Upper lobe of right lung (tissue), 1 donor: Measurements from ENCODE around the gene NLGN2. TPM values are rescaled to one million over a fixed set of nuclear protein-coding genes. Genes with fewer than 3 reads are reported as not detected.

Experiments used
- ATAC-seq: fragments of 200-7000 bp; cut with Tn5 transposase; one replicate; pipeline ENCODE4 v1.9.1; 2020; ENCODE audit warnings: mild to moderate bottlenecking, moderate library complexity
- DNase-seq: peaks from one replicate; pipeline ENCODE4 v3.0.0-alpha.2; 2020
- H3K27ac ChIP-seq: fragments of 200-600 bp; one replicate; pipeline ENCODE4 v1.8.0; 2022
- H3K27me3 ChIP-seq: fragments of 200-600 bp; one replicate; pipeline ENCODE4 v1.8.0; 2022; ENCODE audit warnings: mild to moderate bottlenecking
- H3K36me3 ChIP-seq: fragments of 200-600 bp; one replicate; pipeline ENCODE4 v1.8.0; 2022
- H3K4me1 ChIP-seq: fragments of 200-600 bp; one replicate; pipeline ENCODE4 v1.8.0; 2022
- H3K4me3 ChIP-seq: fragments of 200-600 bp; one replicate; pipeline ENCODE4 v1.8.0; 2022; ENCODE audit warnings: mild to moderate bottlenecking
- H3K9me3 ChIP-seq: fragments of 200-600 bp; one replicate; pipeline ENCODE4 v1.8.0; 2022
- intact Hi-C: fragments of 100-400 bp; cut with DNase I; formaldehyde crosslinking; loops from one replicate; pipeline ENCODE4 v1.11.0; 2022
- total RNA-seq: library from RNA; stranded (reverse); fragmentation: NEBNext Ultra II Directional; extraction: Animal tissue kit (Norgen Biotek cat#: 25700); gene quantifications from one replicate; pipeline ENCODE4 v1.2.1, GENCODE V29; 2021
- TF ChIP-seq, protein P1 (sequence below): fragments of 200-600 bp; IDR thresholded peaks from one replicate; pipeline ENCODE4 v1.8.0; 2022; ENCODE audit warnings: antibody characterized with exemption
- donor health status: DM: no; HTN: yes; CAD: no; lungs with severe emphysema.

The NLGN2 gene
- total RNA-seq, 1 donor from 2014 or later = 11.7 TPM

DNA sequence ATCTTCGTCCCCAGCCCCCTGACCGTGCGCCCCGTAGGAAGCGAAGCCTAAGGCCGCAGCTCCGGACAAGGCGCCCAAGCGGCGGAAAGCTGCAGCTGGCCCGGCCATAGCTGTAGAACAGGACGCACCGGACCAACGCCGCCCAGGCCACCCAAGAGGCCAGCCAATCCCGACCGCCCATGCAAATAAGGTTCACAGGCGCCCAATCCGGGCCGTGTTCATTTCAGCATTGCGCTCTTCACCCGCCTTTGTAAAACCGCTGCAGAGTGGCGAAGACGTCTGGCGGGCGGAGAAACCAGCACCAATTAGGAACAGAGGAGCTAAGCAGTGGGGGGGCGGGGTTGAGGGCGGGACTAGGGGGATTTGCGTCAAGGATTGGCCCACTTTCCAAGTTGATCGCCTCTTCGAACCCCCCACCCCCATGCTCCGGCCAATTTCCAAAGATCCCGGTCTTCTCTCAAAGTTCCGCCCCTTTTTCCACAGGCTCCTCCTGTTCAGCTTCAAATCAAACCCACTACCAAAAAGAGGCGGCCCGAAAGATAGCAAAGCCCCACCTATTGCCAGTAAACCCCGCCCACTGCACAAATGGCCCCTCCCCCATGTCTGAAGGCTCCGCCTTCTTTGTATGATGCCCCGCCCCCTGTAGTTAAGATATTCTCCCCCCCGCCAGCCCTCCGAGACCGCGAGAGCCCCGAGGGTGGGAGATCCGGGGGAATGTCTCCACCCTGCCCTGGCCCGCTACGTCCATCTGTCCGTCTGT is 3.5 kb upstream of the NLGN2 start, which contains the start of gene TMEM256:
TMEM256 (minus strand) TSS at position 121 of the 760 bp plus-strand sequence; CDS start at position 108, 13 bp downstream.
- DNase-seq (peak; percentile 98), ATAC-seq (peak; percentile 94)
- Histone ChIP-seq H3K27ac (peak within 1 kb of the TSS; percentile 78), H3K9me3 (no peaks in the 10 kb centered on the region), H3K4me1 (peaks cover 10% of the 10 kb centered on the region), H3K36me3 (no peaks in the 10 kb centered on the region), H3K4me3 (peak within 1 kb of the TSS; percentile 64), H3K27me3 (no peaks in the 10 kb centered on the region)
- TF ChIP-seq, protein P1, sequence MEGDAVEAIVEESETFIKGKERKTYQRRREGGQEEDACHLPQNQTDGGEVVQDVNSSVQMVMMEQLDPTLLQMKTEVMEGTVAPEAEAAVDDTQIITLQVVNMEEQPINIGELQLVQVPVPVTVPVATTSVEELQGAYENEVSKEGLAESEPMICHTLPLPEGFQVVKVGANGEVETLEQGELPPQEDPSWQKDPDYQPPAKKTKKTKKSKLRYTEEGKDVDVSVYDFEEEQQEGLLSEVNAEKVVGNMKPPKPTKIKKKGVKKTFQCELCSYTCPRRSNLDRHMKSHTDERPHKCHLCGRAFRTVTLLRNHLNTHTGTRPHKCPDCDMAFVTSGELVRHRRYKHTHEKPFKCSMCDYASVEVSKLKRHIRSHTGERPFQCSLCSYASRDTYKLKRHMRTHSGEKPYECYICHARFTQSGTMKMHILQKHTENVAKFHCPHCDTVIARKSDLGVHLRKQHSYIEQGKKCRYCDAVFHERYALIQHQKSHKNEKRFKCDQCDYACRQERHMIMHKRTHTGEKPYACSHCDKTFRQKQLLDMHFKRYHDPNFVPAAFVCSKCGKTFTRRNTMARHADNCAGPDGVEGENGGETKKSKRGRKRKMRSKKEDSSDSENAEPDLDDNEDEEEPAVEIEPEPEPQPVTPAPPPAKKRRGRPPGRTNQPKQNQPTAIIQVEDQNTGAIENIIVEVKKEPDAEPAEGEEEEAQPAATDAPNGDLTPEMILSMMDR = no peak
- intact Hi-C loops = no loop called here

- H3K27ac ChIP-seq = peak overlapping the region; percentile 63
- DNase-seq (peak; percentile 82), ATAC-seq (peak; percentile 37)
- no peaks in the 10 kb centered on the region for H3K27me3 ChIP-seq
- TF ChIP-seq, protein P1 = no peak
- peaks cover 10% of the 10 kb centered on the region for H3K4me1 ChIP-seq
- peak overlapping the region; percentile 64 for H3K4me3 ChIP-seq
- intact Hi-C loops = no loop called here
- H3K9me3 ChIP-seq = no peaks in the 10 kb centered on the region
- no peaks in the 10 kb centered on the region for H3K36me3 ChIP-seq
Observed at GRCh38 chr17:7404737-7405349, 2.8 kb upstream of the NLGN2 start.

DNA sequence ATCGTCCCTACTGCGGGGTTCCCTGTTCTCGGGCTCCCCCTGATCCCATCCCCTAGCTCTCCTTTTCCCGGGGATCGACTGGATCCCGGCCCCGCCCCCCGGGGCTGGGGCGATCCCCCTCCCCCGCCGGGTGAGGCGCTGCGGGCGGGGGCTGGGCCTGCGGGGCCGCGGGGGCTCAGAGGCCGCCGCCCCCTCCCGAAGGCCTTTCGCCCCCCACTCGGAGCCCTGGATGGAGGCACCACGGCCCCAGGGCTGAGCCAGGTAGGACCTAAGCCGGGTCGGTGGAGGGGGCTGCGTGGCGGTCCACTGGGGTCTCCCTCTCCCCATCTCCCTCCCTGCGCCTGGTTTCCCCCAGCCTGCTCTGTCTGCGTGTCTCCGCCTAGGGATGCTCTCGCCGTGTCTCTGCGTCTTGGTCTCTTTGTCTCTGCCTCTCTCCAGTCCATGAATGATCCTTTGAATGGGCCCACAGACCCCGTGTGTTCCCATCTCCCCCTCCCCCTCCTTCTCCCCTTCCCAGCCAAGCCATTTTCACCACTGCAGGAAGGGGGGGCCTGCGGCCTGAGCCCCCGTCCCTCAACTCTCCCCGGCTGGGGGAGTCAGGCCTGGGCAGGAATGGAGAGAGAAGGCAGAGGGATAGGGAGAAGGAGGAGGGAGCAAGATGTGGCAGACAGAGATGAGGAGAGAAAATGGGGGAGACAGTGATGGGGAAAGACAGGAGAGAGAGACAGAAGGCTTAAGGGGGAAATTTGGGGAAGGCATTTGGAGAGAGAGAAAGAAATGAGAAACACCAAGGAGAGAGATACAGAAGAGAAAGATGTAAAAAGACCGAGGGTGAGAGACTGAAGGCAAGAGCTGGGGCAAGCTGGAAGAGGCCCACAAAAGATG is 2.1 kb upstream of the NLGN2 start:
- ATAC-seq (no peak), DNase-seq (no peak)
- Histone ChIP-seq H3K27me3 (no peaks in the 10 kb centered on the region), H3K27ac (peak overlapping the region; percentile 63), H3K4me3 (peak overlapping the region; percentile 64), H3K9me3 (no peaks in the 10 kb centered on the region), H3K4me1 (peaks cover 10% of the 10 kb centered on the region), H3K36me3 (no peaks in the 10 kb centered on the region)
- TF ChIP-seq, protein P1 = no peak
- intact Hi-C loops = no loop called here

DNA sequence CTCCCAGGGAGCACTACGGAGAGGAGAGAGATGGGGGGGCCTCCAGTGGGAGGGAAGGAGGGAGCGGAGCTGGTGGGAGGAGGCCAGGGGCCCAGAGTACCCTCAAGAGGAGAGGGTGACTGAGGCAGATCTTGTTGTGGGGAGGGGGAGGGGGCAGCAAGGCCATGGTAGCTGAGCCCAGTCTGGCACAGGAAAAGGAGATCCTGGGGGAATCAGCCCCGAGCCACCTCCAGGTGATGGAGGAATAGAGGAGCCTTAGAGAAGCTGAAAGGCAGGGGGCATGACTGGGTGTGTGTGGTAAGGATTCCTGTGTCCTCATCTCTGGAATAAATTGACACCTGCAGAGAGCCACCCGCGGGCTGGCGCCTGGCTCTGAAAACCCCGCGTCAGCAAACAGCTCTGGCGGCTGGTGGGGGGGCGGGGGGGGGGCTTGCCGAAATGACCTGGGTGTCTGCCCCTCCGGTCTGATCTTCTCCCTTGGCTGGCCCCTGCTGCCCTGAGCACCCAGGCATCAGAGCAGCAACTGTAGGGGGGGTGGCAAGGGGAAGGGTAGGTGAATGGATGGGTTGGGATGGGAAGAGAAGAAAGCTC is 1.3 kb upstream of the NLGN2 start:
- Histone ChIP-seq H3K36me3 (no peaks in the 10 kb centered on the region), H3K27me3 (no peaks in the 10 kb centered on the region), H3K4me1 (peaks cover 10% of the 10 kb centered on the region), H3K4me3 (no peak overlapping the region), H3K27ac (no peak overlapping the region), H3K9me3 (no peaks in the 10 kb centered on the region)
- intact Hi-C loops = no loop called here
- no peak for DNase-seq
- TF ChIP-seq, protein P1 = no peak
- ATAC-seq = no peak

GRCh38 chr17:7407082-7407481 is 563 bp upstream of the NLGN2 start:
- H3K27me3 ChIP-seq = no peaks in the 10 kb centered on the region
- no peaks in the 10 kb centered on the region for H3K36me3 ChIP-seq
- DNase-seq (no peak), ATAC-seq (no peak)
- intact Hi-C loops = no loop called here
- H3K9me3 ChIP-seq = no peaks in the 10 kb centered on the region
- H3K4me3 ChIP-seq = no peak overlapping the region
- H3K4me1 ChIP-seq = peaks cover 10% of the 10 kb centered on the region
- no peak overlapping the region for H3K27ac ChIP-seq
- TF ChIP-seq, protein P1 = no peak
